H1 (cell line): ENCODE results near the gene KRT4. TPM values are rescaled to one million over a fixed set of nuclear protein-coding genes. Genes with fewer than 3 reads are reported as not detected.

Source experiments
- HDAC2 ChIP-seq, 2 experiments: fragments of 300-600 bp in 1 of 2; sonication (generic) in 1 of 2; IDR thresholded peaks; 2 replicates each; pipeline ENCODE4 v1.6.1; 2011 to 2012; ENCODE audit warnings: low read depth in 2 of 2, low read length in 2 of 2, mild to moderate bottlenecking in 2 of 2, moderate library complexity in 2 of 2, borderline replicate concordance in 1 of 2, inconsistent platforms in 1 of 2
- JUN ChIP-seq: IDR thresholded peaks from 2 replicates; pipeline ENCODE4 v1.6.1; 2011; ENCODE audit warnings: low read depth, mild to moderate bottlenecking, improper control_type of control experiment, low read length
- KDM5A ChIP-seq: fragments of 200-600 bp; IDR thresholded peaks from 2 replicates; pipeline ENCODE4 v1.7.1; 2012; ENCODE audit warnings: mild to moderate bottlenecking, low read length, inconsistent platforms, mixed read lengths
- PHF8 ChIP-seq: fragments of 200-600 bp; sonication (generic); conservative IDR thresholded peaks from 2 replicates; pipeline ENCODE4 v1.7.1; 2012; ENCODE audit warnings: low read depth, mild to moderate bottlenecking, inconsistent platforms, low read length, moderate library complexity
- polyA plus RNA-seq, 7 experiments: library from polyadenylated mRNA; depleted of rRNA in 3 of 7; stranded (reverse) in 5 of 7; unstranded in 2 of 7; fragments of >200 nt in 5 of 7; fragments of 200-250 nt in 2 of 7; gene quantifications; 1 replicate in 5 of 7; 2 replicates in 1 of 7; 4 replicates in 1 of 7; pipeline versions ENCODE4 v1.2.1 to v1.2.3, GENCODE V29; 2011 to 2013; ENCODE audit warnings: missing spikeins in 2 of 7, mixed read lengths in 2 of 7
- total RNA-seq: library from RNA; stranded (reverse); fragmentation: NEBNext Ultra II Directional; extraction: Animal tissue kit (Norgen Biotek cat#: 25700); gene quantifications from 2 replicates; pipeline ENCODE4 v1.2.1, GENCODE V29; 2021
- TF ChIP-seq, protein P1 (sequence below): fragments of 300-600 bp; sonication (generic); IDR thresholded peaks from 2 replicates; pipeline ENCODE4 v1.7.1; 2012; ENCODE audit warnings: low read length, moderate library complexity, mild to moderate bottlenecking, inconsistent platforms; ENCODE audit not compliant: insufficient replicate concordance

KRT4 gene
- total and polyA plus RNA-seq, 2 of the 8 experiments (the other 6 are each of a cell fraction or from before 2014, with no cell fraction given): not detected

DNA sequence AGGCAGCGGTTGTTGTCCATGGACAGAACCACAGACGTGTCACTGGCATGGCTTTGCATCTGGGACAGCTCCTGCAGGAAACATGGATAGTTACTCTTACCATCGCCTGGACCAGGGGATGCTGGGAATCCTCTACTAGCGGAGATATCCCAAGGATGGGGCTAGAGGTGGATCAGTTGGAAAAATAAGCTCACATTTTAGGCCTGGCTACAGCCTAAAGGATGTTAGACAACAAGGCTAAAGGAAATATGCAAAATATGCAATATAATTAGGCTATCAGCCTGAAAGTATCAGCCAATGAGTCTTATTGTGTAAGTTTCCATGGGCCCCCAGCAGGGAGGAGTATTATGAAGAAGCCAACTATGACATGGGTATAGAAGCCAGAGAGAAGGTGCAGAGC is 41.7 kb downstream of the KRT4 start (continued):
- TF ChIP-seq KDM5A (no peak), PHF8 (no peak), HDAC2 (IDR thresholded peaks at IDR 0.05; ENCODE audit: borderline replicate concordance in 1 of 2, low read depth in 2 of 2, low read length in 2 of 2) (no peak), JUN (no peak)
- TF ChIP-seq, protein P1, sequence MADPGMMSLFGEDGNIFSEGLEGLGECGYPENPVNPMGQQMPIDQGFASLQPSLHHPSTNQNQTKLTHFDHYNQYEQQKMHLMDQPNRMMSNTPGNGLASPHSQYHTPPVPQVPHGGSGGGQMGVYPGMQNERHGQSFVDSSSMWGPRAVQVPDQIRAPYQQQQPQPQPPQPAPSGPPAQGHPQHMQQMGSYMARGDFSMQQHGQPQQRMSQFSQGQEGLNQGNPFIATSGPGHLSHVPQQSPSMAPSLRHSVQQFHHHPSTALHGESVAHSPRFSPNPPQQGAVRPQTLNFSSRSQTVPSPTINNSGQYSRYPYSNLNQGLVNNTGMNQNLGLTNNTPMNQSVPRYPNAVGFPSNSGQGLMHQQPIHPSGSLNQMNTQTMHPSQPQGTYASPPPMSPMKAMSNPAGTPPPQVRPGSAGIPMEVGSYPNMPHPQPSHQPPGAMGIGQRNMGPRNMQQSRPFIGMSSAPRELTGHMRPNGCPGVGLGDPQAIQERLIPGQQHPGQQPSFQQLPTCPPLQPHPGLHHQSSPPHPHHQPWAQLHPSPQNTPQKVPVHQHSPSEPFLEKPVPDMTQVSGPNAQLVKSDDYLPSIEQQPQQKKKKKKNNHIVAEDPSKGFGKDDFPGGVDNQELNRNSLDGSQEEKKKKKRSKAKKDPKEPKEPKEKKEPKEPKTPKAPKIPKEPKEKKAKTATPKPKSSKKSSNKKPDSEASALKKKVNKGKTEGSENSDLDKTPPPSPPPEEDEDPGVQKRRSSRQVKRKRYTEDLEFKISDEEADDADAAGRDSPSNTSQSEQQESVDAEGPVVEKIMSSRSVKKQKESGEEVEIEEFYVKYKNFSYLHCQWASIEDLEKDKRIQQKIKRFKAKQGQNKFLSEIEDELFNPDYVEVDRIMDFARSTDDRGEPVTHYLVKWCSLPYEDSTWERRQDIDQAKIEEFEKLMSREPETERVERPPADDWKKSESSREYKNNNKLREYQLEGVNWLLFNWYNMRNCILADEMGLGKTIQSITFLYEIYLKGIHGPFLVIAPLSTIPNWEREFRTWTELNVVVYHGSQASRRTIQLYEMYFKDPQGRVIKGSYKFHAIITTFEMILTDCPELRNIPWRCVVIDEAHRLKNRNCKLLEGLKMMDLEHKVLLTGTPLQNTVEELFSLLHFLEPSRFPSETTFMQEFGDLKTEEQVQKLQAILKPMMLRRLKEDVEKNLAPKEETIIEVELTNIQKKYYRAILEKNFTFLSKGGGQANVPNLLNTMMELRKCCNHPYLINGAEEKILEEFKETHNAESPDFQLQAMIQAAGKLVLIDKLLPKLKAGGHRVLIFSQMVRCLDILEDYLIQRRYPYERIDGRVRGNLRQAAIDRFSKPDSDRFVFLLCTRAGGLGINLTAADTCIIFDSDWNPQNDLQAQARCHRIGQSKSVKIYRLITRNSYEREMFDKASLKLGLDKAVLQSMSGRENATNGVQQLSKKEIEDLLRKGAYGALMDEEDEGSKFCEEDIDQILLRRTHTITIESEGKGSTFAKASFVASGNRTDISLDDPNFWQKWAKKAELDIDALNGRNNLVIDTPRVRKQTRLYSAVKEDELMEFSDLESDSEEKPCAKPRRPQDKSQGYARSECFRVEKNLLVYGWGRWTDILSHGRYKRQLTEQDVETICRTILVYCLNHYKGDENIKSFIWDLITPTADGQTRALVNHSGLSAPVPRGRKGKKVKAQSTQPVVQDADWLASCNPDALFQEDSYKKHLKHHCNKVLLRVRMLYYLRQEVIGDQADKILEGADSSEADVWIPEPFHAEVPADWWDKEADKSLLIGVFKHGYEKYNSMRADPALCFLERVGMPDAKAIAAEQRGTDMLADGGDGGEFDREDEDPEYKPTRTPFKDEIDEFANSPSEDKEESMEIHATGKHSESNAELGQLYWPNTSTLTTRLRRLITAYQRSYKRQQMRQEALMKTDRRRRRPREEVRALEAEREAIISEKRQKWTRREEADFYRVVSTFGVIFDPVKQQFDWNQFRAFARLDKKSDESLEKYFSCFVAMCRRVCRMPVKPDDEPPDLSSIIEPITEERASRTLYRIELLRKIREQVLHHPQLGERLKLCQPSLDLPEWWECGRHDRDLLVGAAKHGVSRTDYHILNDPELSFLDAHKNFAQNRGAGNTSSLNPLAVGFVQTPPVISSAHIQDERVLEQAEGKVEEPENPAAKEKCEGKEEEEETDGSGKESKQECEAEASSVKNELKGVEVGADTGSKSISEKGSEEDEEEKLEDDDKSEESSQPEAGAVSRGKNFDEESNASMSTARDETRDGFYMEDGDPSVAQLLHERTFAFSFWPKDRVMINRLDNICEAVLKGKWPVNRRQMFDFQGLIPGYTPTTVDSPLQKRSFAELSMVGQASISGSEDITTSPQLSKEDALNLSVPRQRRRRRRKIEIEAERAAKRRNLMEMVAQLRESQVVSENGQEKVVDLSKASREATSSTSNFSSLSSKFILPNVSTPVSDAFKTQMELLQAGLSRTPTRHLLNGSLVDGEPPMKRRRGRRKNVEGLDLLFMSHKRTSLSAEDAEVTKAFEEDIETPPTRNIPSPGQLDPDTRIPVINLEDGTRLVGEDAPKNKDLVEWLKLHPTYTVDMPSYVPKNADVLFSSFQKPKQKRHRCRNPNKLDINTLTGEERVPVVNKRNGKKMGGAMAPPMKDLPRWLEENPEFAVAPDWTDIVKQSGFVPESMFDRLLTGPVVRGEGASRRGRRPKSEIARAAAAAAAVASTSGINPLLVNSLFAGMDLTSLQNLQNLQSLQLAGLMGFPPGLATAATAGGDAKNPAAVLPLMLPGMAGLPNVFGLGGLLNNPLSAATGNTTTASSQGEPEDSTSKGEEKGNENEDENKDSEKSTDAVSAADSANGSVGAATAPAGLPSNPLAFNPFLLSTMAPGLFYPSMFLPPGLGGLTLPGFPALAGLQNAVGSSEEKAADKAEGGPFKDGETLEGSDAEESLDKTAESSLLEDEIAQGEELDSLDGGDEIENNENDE: no peak
- TF ChIP-seq, all 59 proteins: peak for 0
